ENCODE data around the gene NR6A1.
"Not testable (repeated sequence)": the region's sequence is repeated elsewhere in the genome, so short reads cannot be mapped to it uniquely, and the experiment has no call there.

NR6A1 gene

DNA sequence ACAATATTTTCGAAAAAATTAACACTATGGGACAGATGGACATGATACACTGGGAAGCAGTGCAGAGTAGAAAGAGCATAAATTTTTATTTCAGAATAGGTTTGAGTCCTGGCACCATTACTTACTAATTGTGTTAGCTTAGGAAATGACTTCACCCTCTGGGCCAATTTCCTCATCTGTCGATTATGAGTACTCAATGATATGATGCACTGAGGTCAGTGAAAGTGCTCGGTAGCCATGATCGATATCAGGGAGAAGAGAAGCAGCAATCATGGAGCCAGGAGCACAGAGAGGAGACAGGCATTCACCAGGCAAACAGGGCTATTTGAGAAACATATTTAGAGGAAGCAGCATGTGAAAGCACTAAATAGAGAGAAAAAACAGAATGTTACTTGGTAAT lies 29.4 kb downstream of the NR6A1 start:
- TF ChIP-seq, protein P1, sequence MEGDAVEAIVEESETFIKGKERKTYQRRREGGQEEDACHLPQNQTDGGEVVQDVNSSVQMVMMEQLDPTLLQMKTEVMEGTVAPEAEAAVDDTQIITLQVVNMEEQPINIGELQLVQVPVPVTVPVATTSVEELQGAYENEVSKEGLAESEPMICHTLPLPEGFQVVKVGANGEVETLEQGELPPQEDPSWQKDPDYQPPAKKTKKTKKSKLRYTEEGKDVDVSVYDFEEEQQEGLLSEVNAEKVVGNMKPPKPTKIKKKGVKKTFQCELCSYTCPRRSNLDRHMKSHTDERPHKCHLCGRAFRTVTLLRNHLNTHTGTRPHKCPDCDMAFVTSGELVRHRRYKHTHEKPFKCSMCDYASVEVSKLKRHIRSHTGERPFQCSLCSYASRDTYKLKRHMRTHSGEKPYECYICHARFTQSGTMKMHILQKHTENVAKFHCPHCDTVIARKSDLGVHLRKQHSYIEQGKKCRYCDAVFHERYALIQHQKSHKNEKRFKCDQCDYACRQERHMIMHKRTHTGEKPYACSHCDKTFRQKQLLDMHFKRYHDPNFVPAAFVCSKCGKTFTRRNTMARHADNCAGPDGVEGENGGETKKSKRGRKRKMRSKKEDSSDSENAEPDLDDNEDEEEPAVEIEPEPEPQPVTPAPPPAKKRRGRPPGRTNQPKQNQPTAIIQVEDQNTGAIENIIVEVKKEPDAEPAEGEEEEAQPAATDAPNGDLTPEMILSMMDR (conservative IDR thresholded peaks at IDR 0.05; ENCODE audit: low read depth, low read length), result no peak
- H3K79me2 ChIP-seq (ENCODE audit: insufficient read depth, low read depth), result no peaks in the 10 kb centered on the region
- no peak overlapping the region for H3K4me3 ChIP-seq (IDR thresholded peaks at IDR 0.05; ENCODE audit: insufficient read depth, low read depth, low read length)
- H4K20me1 ChIP-seq (ENCODE audit: insufficient read depth), result no peaks in the 10 kb centered on the region
- no peak overlapping the region for H2AFZ ChIP-seq (ENCODE audit: low read depth)
- no peaks in the 10 kb centered on the region for H3K4me1 ChIP-seq (ENCODE audit: low read depth, poor library complexity, severe bottlenecking)
- H3K4me2 ChIP-seq, result no peak overlapping the region
- no peak overlapping the region for H3K9ac ChIP-seq
- no peaks in the 10 kb centered on the region for H3K27me3 ChIP-seq (ENCODE audit: insufficient read depth, low read depth)
- no peaks in the 10 kb centered on the region for H3K36me3 ChIP-seq (ENCODE audit: insufficient read depth)
- H3K27ac ChIP-seq, result no peak overlapping the region

DNA sequence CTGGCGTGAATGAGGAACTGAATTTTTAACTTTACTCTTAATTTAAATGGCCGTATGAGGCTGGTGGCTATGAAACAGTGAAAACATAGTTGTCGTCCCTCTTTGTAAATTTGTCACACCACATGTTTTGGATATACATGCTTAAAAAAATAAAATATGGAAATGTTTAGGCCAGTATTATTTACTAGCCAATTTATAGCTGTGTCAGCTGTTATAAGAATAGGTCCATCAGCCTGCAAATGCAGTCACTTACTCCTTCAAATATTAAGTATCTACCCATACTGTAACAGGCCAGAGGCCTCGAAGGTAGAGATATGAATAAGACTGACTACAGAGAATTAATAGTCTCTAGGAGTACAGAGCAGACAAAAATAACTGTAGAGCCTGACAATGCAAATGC lies 30.0 kb downstream of the NR6A1 start:
- no peak overlapping the region for H3K9ac ChIP-seq
- H3K4me2 ChIP-seq, result no peak overlapping the region
- no peaks in the 10 kb centered on the region for H3K36me3 ChIP-seq (ENCODE audit: insufficient read depth)
- no peaks in the 10 kb centered on the region for H3K4me1 ChIP-seq (ENCODE audit: low read depth, poor library complexity, severe bottlenecking)
- no peaks in the 10 kb centered on the region for H3K27me3 ChIP-seq (ENCODE audit: insufficient read depth, low read depth)
- TF ChIP-seq, protein P1 (conservative IDR thresholded peaks at IDR 0.05; ENCODE audit: low read depth, low read length), result no peak
- no peak overlapping the region for H3K27ac ChIP-seq
- no peak overlapping the region for H3K4me3 ChIP-seq (IDR thresholded peaks at IDR 0.05; ENCODE audit: insufficient read depth, low read depth, low read length)
- no peaks in the 10 kb centered on the region for H3K79me2 ChIP-seq (ENCODE audit: insufficient read depth, low read depth)
- H4K20me1 ChIP-seq (ENCODE audit: insufficient read depth), result no peaks in the 10 kb centered on the region
- no peak overlapping the region for H2AFZ ChIP-seq (ENCODE audit: low read depth)

DNA sequence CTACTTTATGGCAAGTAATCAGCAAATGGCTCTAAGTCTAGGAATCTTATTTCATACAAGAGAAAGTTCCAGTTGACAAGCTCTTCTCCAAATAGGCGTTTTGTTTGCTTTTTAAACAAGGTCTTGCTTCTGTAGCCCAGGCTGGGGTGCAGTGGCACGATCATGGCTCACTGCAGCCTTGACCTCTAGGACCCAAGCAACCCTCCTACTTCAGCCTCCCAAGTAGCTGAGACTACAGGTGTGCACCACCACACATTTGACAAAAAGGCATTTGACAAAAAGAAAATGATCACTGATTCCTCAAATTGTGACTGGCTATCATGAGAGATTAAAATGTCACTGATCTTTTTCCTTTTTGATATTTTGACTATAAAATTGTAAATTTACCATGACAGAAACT lies 31.8 kb downstream of the NR6A1 start:
- Histone ChIP-seq H3K36me3 (ENCODE audit: insufficient read depth) (no peaks in the 10 kb centered on the region), H2AFZ (ENCODE audit: low read depth) (no peak overlapping the region), H4K20me1 (ENCODE audit: insufficient read depth) (no peaks in the 10 kb centered on the region), H3K79me2 (ENCODE audit: insufficient read depth, low read depth) (no peaks in the 10 kb centered on the region), H3K27me3 (ENCODE audit: insufficient read depth, low read depth) (no peaks in the 10 kb centered on the region), H3K27ac (no peak overlapping the region), H3K4me2 (no peak overlapping the region), H3K4me1 (ENCODE audit: low read depth, poor library complexity, severe bottlenecking) (peaks cover 8% of the 10 kb centered on the region), H3K9ac (no peak overlapping the region), H3K4me3 (IDR thresholded peaks at IDR 0.05; ENCODE audit: insufficient read depth, low read depth, low read length) (no peak overlapping the region)
- TF ChIP-seq, protein P1 (conservative IDR thresholded peaks at IDR 0.05; ENCODE audit: low read depth, low read length), result no peak

DNA sequence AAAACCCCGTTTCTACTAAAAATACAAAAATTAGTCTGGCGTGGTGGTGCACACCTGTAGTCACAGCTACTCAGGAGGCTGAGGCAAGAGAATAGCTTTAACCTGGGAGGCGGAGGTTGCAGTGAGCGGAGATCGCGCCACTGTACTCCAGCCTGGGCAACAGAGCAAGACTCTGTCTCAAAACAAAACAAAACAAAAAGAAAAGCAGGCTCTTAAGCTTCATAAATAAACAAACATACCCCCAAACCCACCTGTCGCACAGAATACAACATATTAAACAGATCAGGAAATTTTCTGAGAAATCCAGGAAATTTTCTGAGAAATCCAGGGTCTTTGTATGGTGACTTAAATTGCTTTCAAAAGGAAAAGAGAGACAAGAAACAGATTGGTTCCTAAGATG lies 33.0 kb downstream of the NR6A1 start:
- H3K4me2 ChIP-seq; H3K36me3 ChIP-seq (ENCODE audit: insufficient read depth); H3K27ac ChIP-seq; H4K20me1 ChIP-seq (ENCODE audit: insufficient read depth); H3K27me3 ChIP-seq (ENCODE audit: insufficient read depth, low read depth); H3K4me3 ChIP-seq (IDR thresholded peaks at IDR 0.05; ENCODE audit: insufficient read depth, low read depth, low read length); H2AFZ ChIP-seq (ENCODE audit: low read depth); H3K79me2 ChIP-seq (ENCODE audit: insufficient read depth, low read depth); H3K9ac ChIP-seq: not testable (repeated sequence)
- H3K4me1 ChIP-seq (ENCODE audit: low read depth, poor library complexity, severe bottlenecking), result peaks cover 13% of the 10 kb centered on the region

DNA sequence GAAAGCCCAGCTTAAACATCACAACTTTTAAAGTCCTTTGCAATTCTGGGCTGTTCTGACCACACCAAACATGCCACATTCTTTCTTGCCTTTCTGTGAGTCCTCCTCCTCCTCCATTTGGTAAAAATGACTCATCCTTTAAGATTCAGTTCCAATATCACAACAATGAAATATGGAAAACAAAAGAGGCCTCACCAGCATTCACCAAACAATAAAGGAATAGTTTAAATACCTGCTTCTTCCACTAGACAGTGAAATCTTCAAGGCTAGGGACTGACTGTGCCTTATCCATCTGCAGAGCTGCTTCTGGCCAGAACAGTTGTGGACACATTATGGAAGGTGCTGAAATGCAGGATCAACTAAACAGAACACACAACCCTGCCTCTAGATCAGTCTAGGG lies 36.0 kb downstream of the NR6A1 start:
- Histone ChIP-seq H3K4me2 (no peak overlapping the region), H2AFZ (ENCODE audit: low read depth) (no peak overlapping the region), H3K9ac (no peak overlapping the region), H3K27me3 (ENCODE audit: insufficient read depth, low read depth) (no peaks in the 10 kb centered on the region), H4K20me1 (ENCODE audit: insufficient read depth) (no peaks in the 10 kb centered on the region), H3K27ac (no peak overlapping the region; the same call in 1 of the 2 replicates), H3K4me1 (ENCODE audit: low read depth, poor library complexity, severe bottlenecking) (peaks cover 13% of the 10 kb centered on the region), H3K4me3 (IDR thresholded peaks at IDR 0.05; ENCODE audit: insufficient read depth, low read depth, low read length) (no peak overlapping the region), H3K36me3 (ENCODE audit: insufficient read depth) (no peaks in the 10 kb centered on the region), H3K79me2 (ENCODE audit: insufficient read depth, low read depth) (no peaks in the 10 kb centered on the region)
- TF ChIP-seq, protein P1 (conservative IDR thresholded peaks at IDR 0.05; ENCODE audit: low read depth, low read length), result no peak

DNA sequence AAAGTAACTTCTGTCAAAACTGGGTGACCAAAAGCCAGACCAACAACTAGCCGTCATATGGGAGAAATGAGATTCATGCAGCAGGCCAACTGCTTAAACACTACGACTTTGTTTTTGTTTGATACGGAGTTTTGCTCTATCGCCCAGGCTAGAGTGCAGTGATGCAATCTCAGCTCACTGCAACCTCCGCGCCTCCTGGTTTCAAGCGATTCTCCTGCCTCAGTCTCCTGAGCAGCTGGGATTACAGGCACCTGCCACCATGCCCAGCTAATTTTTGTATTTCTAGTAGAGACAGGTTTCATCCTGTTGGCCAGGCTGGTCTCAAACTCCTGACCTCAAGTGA lies 36.4 kb downstream of the NR6A1 start:
- H3K36me3 ChIP-seq (ENCODE audit: insufficient read depth); H2AFZ ChIP-seq (ENCODE audit: low read depth); H3K4me3 ChIP-seq (IDR thresholded peaks at IDR 0.05; ENCODE audit: insufficient read depth, low read depth, low read length); H3K9ac ChIP-seq; H4K20me1 ChIP-seq (ENCODE audit: insufficient read depth); H3K79me2 ChIP-seq (ENCODE audit: insufficient read depth, low read depth); H3K4me2 ChIP-seq; H3K27me3 ChIP-seq (ENCODE audit: insufficient read depth, low read depth); H3K27ac ChIP-seq: not testable (repeated sequence)
- H3K4me1 ChIP-seq (ENCODE audit: low read depth, poor library complexity, severe bottlenecking), result peaks cover 13% of the 10 kb centered on the region

Data from KMS-11 (cell line).